Testis (tissue), 2 donors: Measurements from ENCODE around the gene SMG6.

Source experiments
- CTCF ChIP-seq, 3 experiments: fragments of 450-650 bp in 2 of 3; fragments of 200-600 bp in 1 of 3; sonication (generic) in 1 of 3; IDR thresholded peaks; one replicate each; pipeline ENCODE4 v1.5.1; 2016 to 2019; ENCODE audit warnings: antibody characterized with exemption in 3 of 3, mild to moderate bottlenecking in 2 of 3, moderate library complexity in 1 of 3
- POLR2A ChIP-seq: fragments of 450-650 bp; IDR thresholded peaks from one replicate; pipeline ENCODE4 v1.6.1; 2017; ENCODE audit warnings: antibody characterized with exemption, mild to moderate bottlenecking, moderate library complexity

- no peak for TF ChIP-seq POLR2A
- no peak for TF ChIP-seq CTCF (IDR thresholded peaks at IDR 0.05)
Observed at GRCh38 chr17:2062571-2063183, 240.9 kb downstream of the SMG6 start.
